ENCODE measurements around the gene SDSL. TPM values are rescaled to one million over a fixed set of nuclear protein-coding genes. Genes with fewer than 3 reads are reported as not detected.
A peak's percentile ranks its signal among the peaks of the same experiment; 100 is the strongest.

The SDSL gene
- total RNA-seq, result 1 to 10 TPM; 2.7 to 5.6 (median 3.2) TPM

- peaks cover 8 to 21% (median 16%) of the 10 kb centered on the region in 4 donors for H3K4me1 ChIP-seq
- H3K9me3 ChIP-seq, result no peaks in the 10 kb centered on the region
- H3K27me3 ChIP-seq, result no peaks in the 10 kb centered on the region
- whole genome bisulfite sequencing, result 8% methylated on average over 11 of the region's 13 CpGs
- peak within 1 kb of the TSS; percentile 40 to 62 (median 58) for H3K27ac ChIP-seq (replicated peaks in 1 of 4)
- H3K36me3 ChIP-seq, result no peaks in the 10 kb centered on the region
- intact Hi-C loops (cut with DNase I), result loop anchor here (10.0 kb wide), 2 partner anchors 107 to 217 kb away; no protein-coding TSS in a partner anchor
- DNase-seq (ENCODE audit: extremely low spot score), result peak; percentile 95
- TF ChIP-seq POLR2AphosphoS5 (IDR thresholded peaks at IDR 0.05) (peak in 1 of 2 donors; percentile 61), EP300 (IDR thresholded peaks at IDR 0.05) (no peak)
- peak within 1 kb of the TSS; percentile 52 to 67 (median 56) for H3K4me3 ChIP-seq
Measured at GRCh38 chr12:113422030-113422885, at the start of gene SDSL. SDSL (plus strand) TSS chr12:113422380; CDS start chr12:113427983, 5,603 bp downstream.

DNA sequence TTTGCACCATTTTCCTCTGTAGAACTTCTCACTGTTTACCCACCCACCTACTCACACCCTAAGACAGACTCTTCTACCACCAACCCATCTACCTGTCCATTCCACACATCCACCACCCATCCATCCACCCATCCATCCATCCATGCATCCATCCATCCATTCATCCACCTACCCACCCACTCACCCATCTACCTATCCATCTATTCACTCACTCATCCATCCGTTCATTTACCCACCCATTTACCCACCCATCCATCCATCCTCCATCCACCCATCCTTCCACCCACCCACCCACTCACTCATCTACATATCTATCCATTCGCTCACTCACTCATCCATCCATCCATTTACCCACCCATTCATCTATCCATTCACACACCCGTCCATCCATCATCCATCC, 48.7 kb upstream of the SDSL start:
- H3K4me1 ChIP-seq, result no peaks in the 10 kb centered on the region
- H3K9me3 ChIP-seq, result no peaks in the 10 kb centered on the region
- H3K36me3 ChIP-seq, result peaks cover 23 to 87% (median 67%) of the 10 kb centered on the region in 4 donors
- WGBS, result 96% methylated on average over 3 of the region's 3 CpGs
- intact Hi-C loops (cut with DNase I), result no loop called here
- no peak overlapping the region for H3K4me3 ChIP-seq
- no peak overlapping the region for H3K27ac ChIP-seq (replicated peaks in 1 of 4)
- TF ChIP-seq POLR2A (IDR thresholded peaks at IDR 0.05; ENCODE audit: low read depth), result no peak
- TF ChIP-seq POLR2AphosphoS5 (IDR thresholded peaks at IDR 0.05), result no peak
- no peak for TF ChIP-seq EP300 (IDR thresholded peaks at IDR 0.05)
- no peak for TF ChIP-seq CTCF (IDR thresholded peaks at IDR 0.05)
- DNase-seq (ENCODE audit: extremely low spot score), result no peak
- H3K27me3 ChIP-seq, result no peaks in the 10 kb centered on the region

GRCh38 chr12:113373969-113374368, 48.2 kb upstream of the SDSL start:
- peaks cover 23 to 89% (median 68%) of the 10 kb centered on the region in 4 donors for H3K36me3 ChIP-seq
- TF ChIP-seq CTCF (IDR thresholded peaks at IDR 0.05), result no peak
- TF ChIP-seq POLR2A (IDR thresholded peaks at IDR 0.05; ENCODE audit: low read depth), result no peak
- TF ChIP-seq EP300 (IDR thresholded peaks at IDR 0.05), result no peak
- TF ChIP-seq POLR2AphosphoS5 (IDR thresholded peaks at IDR 0.05), result no peak

DNA sequence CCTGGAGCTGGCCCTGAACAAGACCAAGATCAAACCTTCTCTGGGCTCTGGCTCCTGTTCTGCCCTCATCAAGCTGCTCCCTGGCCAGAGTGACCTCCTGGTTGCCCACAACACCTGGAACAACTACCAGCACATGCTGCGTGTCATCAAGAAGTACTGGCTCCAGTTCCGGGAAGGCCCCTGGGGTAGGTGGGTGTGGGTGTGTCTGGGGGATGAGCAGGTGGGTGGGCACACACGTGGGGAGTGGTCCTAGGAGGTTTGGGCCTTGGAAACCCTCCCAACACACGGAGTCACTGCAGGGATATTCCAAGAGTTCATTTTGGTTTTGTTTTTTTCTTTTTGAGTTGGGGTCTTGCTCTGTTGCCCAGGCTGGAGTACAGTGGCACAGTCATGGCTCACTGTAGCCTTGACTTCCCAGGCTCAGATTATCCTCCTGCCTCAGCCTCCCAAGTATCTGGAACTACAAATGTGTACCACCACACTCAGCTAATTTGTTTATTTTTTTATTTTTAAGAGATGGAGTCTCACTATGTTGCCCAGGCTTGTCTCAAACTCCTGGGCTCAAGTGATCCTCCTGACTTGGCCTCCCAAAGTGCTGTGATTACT, 47.3 kb upstream of the SDSL start:
- no peak for DNase-seq (ENCODE audit: extremely low spot score)
- Histone ChIP-seq H3K4me3 (no peak overlapping the region), H3K27me3 (no peaks in the 10 kb centered on the region), H3K4me1 (no peaks in the 10 kb centered on the region), H3K27ac (replicated peaks in 1 of 4) (no peak overlapping the region), H3K36me3 (peaks cover 23 to 92% (median 67%) of the 10 kb centered on the region in 4 donors), H3K9me3 (no peaks in the 10 kb centered on the region)
- intact Hi-C loops (cut with DNase I), result no loop called here
- WGBS, result 89% methylated on average over 4 of the region's 4 CpGs
- no peak for TF ChIP-seq EP300 (IDR thresholded peaks at IDR 0.05)
- no peak for TF ChIP-seq POLR2A (IDR thresholded peaks at IDR 0.05; ENCODE audit: low read depth)
- no peak for TF ChIP-seq POLR2AphosphoS5 (IDR thresholded peaks at IDR 0.05)
- TF ChIP-seq CTCF (IDR thresholded peaks at IDR 0.05), result no peak

More at GRCh38 chr12:113373969-113374368, 48.2 kb upstream of the SDSL start:
- intact Hi-C loops (cut with DNase I), result no loop called here
- H3K27me3 ChIP-seq, result no peaks in the 10 kb centered on the region
- H3K4me1 ChIP-seq, result no peaks in the 10 kb centered on the region
- H3K27ac ChIP-seq (replicated peaks in 1 of 4), result no peak overlapping the region
- no peak overlapping the region for H3K4me3 ChIP-seq
- DNase-seq (ENCODE audit: extremely low spot score), result no peak
- WGBS, result 93% methylated on average over 3 of the region's 3 CpGs
- H3K9me3 ChIP-seq, result no peaks in the 10 kb centered on the region

DNA sequence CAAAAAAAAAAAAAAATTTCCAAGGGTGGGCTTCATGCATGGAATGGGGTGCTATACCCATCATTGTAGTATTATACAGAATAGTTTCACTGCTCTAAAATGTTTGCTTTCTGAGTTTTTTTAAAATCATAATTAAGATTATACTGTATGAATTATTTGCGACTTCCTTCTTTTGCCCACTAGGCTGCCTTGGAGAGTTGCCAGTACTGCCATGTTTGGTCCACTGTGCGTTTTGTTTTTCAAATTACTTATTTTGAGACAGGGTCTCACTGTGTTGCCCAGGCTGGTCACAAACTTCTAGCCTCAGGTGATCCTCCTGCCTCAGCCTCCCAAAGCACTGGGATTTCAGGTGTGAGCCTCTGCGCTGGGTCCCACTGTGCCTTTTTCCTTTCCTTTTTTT, 43.9 kb upstream of the SDSL start:
- H3K4me3 ChIP-seq, result no peak overlapping the region
- 83% methylated on average over 3 of the region's 3 CpGs for WGBS
- no peaks in the 10 kb centered on the region for H3K9me3 ChIP-seq
- H3K27me3 ChIP-seq, result no peaks in the 10 kb centered on the region
- intact Hi-C loops (cut with DNase I), result no loop called here
- no peaks in the 10 kb centered on the region for H3K4me1 ChIP-seq
- no peak overlapping the region for H3K27ac ChIP-seq (replicated peaks in 1 of 4)
- no peak for DNase-seq (ENCODE audit: extremely low spot score)
- peaks cover 29 to 99% (median 81%) of the 10 kb centered on the region in 4 donors for H3K36me3 ChIP-seq
- TF ChIP-seq CTCF (IDR thresholded peaks at IDR 0.05), result no peak
- TF ChIP-seq POLR2A (IDR thresholded peaks at IDR 0.05; ENCODE audit: low read depth), result no peak
- no peak for TF ChIP-seq EP300 (IDR thresholded peaks at IDR 0.05)
- no peak for TF ChIP-seq POLR2AphosphoS5 (IDR thresholded peaks at IDR 0.05)
